K562 (cell line): Measurements from ENCODE around the gene KRT25. TPM values are rescaled to one million over a fixed set of nuclear protein-coding genes. Genes with fewer than 3 reads are reported as not detected.
A peak's percentile ranks its signal among the peaks of the same experiment; 100 is the strongest.

Experiments used
- ATAC-seq: fragments of 200-7000 bp; cut with Tn5 transposase; 3 replicates; pipeline ENCODE4 v1.9.1; 2020; ENCODE audit warnings: moderate library complexity
- BruUV-seq: library from RNA; stranded (reverse); fragments of 400-500 nt; replicated peaks from 2 replicates; lab custom pipeline; 2021; lab: Mats Ljungman, UMichigan
- CTCF ChIA-PET: fragments of 300-600 bp; formaldehyde crosslinking; extraction: SDS; loops from one replicate; lab custom pipeline; 2021; ENCODE audit warnings: low intra/inter-chr PET ratio; lab: Yijun Ruan, JAX
- POLR2A ChIA-PET: fragments of 300-600, 350-650 bp; sonication (Branson Sonifier 250); formaldehyde crosslinking; extraction: SDS; loops from one replicate; lab custom pipeline; 2021; ENCODE audit warnings: antibody characterized with exemption, inconsistent platforms; lab: Yijun Ruan, JAX
- DNase-seq, 4 experiments: peaks; one replicate each; pipeline versions ENCODE4 v3.0.0 to v3.0.0-alpha.2; 2011 to 2018; ENCODE audit warnings: low spot score in 3 of 4, mixed read lengths in 3 of 4; ENCODE audit errors: extremely low read depth in 1 of 4
- FAIRE-seq: peaks from 2 replicates; lab custom pipeline; 2011; peaks lifted over from hg19 to GRCh38; lab: Jason Lieb, UNC
- H2AFZ ChIP-seq: 2 replicates; pipeline ENCODE4 v1.6.0; 2011; ENCODE audit warnings: low read depth, low read length, control low read depth, inconsistent platforms
- H3K27ac ChIP-seq: fragments of 200-600 bp; 3 replicates; pipeline ENCODE4 v1.8.0; 2011; ENCODE audit warnings: low read depth, mild to moderate bottlenecking, control low read depth, inconsistent platforms, low read length, moderate library complexity, mixed read lengths; ENCODE audit errors: extremely low read depth
- H3K27me3 ChIP-seq, 2 experiments: fragments of 300-600 bp in 1 of 2; 2 replicates in 1 of 2; 3 replicates in 1 of 2; pipeline versions ENCODE4 v1.6.0 to v1.8.0; 2011; ENCODE audit warnings: inconsistent platforms in 2 of 2, low read length in 2 of 2, mild to moderate bottlenecking in 1 of 2, mixed read lengths in 1 of 2, moderate library complexity in 1 of 2; ENCODE audit not compliant: control insufficient read depth in 2 of 2, insufficient read depth in 2 of 2
- H3K36me3 ChIP-seq: fragments of 300-600 bp; 3 replicates; pipeline ENCODE4 v1.8.0; 2011; ENCODE audit warnings: mild to moderate bottlenecking, low read length, inconsistent platforms; ENCODE audit not compliant: control insufficient read depth, insufficient read depth
- H3K4me1 ChIP-seq, 2 experiments: fragments of 200-600 bp in 1 of 2; replicated peaks in 1 of 2; 2 replicates in 1 of 2; 3 replicates in 1 of 2; pipeline versions ENCODE4 v1.5.1 to v1.8.0; 2011; ENCODE audit warnings: inconsistent platforms in 2 of 2, low read length in 2 of 2, mild to moderate bottlenecking in 1 of 2, mixed read lengths in 1 of 2, moderate library complexity in 1 of 2; ENCODE audit not compliant: control insufficient read depth in 2 of 2, insufficient read depth in 2 of 2
- H3K4me2 ChIP-seq: 2 replicates; pipeline ENCODE4 v1.6.1; 2011; ENCODE audit warnings: low read length, control low read depth, inconsistent platforms, mixed read lengths; ENCODE audit not compliant: insufficient read depth
- H3K4me3 ChIP-seq: fragments of 200-600 bp; sonication (generic), shearing (Covaris generic); 2 replicates; pipeline ENCODE4 v1.5.1; 2016; ENCODE audit warnings: control low read depth, inconsistent platforms
- H3K79me2 ChIP-seq: fragments of 200-600 bp; 3 replicates; pipeline ENCODE4 v1.8.0; 2011; ENCODE audit warnings: low read length, inconsistent platforms; ENCODE audit not compliant: control insufficient read depth, insufficient read depth
- H3K9ac ChIP-seq, 2 experiments: 2 replicates each; pipeline versions ENCODE4 v1.6.0 to v1.6.1; 2011; ENCODE audit warnings: low read depth in 2 of 2, low read length in 2 of 2, control low read depth in 1 of 2, inconsistent platforms in 1 of 2, mild to moderate bottlenecking in 1 of 2, mixed read lengths in 1 of 2; ENCODE audit not compliant: insufficient read depth in 1 of 2
- H3K9me1 ChIP-seq: one replicate; pipeline ENCODE4 v1.6.0; 2011; ENCODE audit warnings: inconsistent platforms, mild to moderate bottlenecking, low read length, moderate library complexity; ENCODE audit not compliant: control insufficient read depth, insufficient read depth
- H3K9me3 ChIP-seq: replicated peaks from 2 replicates; pipeline ENCODE4 v1.5.1; 2011; ENCODE audit warnings: low read depth, low read length, inconsistent platforms; ENCODE audit not compliant: control insufficient read depth, insufficient read depth
- H4K20me1 ChIP-seq: replicated peaks from 2 replicates; pipeline ENCODE4 v1.6.1; 2011; ENCODE audit warnings: low read length, inconsistent platforms, mixed read lengths; ENCODE audit not compliant: control insufficient read depth, insufficient read depth
- AFF1 ChIP-seq, 2 experiments: fragments of 450-650 bp; IDR thresholded peaks; 2 replicates each; pipeline ENCODE4 v1.6.1; 2018; ENCODE audit warnings: mild to moderate bottlenecking in 2 of 2, low read depth in 1 of 2; ENCODE audit not compliant: partially characterized antibody in 2 of 2
- C11orf30 ChIP-seq: fragments of 450-650 bp; IDR thresholded peaks from 2 replicates; pipeline ENCODE4 v1.6.1; 2016; ENCODE audit warnings: low read depth, mild to moderate bottlenecking
- ELK3 ChIP-seq: fragments of 450-650 bp; formaldehyde crosslinking; IDR thresholded peaks from 2 replicates; pipeline ENCODE4 v1.4.0; 2020; ENCODE audit warnings: mild to moderate bottlenecking
- KLF1 ChIP-seq: fragments of 450-650 bp; IDR thresholded peaks from 2 replicates; pipeline ENCODE4 v1.6.1; 2016; ENCODE audit warnings: missing genetic modification characterization, missing compliant biosample characterization
- MAFF ChIP-seq: IDR thresholded peaks from 2 replicates; pipeline ENCODE4 v1.6.1; 2012; ENCODE audit warnings: low read length, improper control_type of control experiment
- MAFK ChIP-seq: IDR thresholded peaks from 2 replicates; pipeline ENCODE4 v1.6.1; 2011; ENCODE audit warnings: low read length, improper control_type of control experiment
- NEUROD1 ChIP-seq: fragments of 150-350 bp; IDR thresholded peaks from 2 replicates; pipeline ENCODE4 v1.6.1; 2014; ENCODE audit warnings: borderline replicate concordance, low read length, low read depth; ENCODE audit not compliant: partially characterized antibody
- ZNF140 ChIP-seq: fragments of 250-450 bp; sonication (Bioruptor Pico); IDR thresholded peaks from 2 replicates; pipeline ENCODE4 v1.8.0; 2021; ENCODE audit warnings: moderate library complexity, mild to moderate bottlenecking, inconsistent platforms
- ZNF316 ChIP-seq: fragments of 450-650 bp; IDR thresholded peaks from 2 replicates; pipeline ENCODE4 v1.6.1; 2016
- WGBS: fragments of 100-300 bp; shearing (Covaris generic); methylation state at CpG from one replicate; pipeline ENCODE4 v1.1.6; 2016; ENCODE audit warnings: low coverage, mixed read lengths; ENCODE audit not compliant: insufficient coverage; ENCODE audit errors: missing lambda C conversion rate; 5-methylcytosine and 5-hydroxymethylcytosine counted together
- in situ Hi-C: fragments of 300-500 bp; cut with MboI; formaldehyde crosslinking; loops from 4 replicates; pipeline ENCODE4 v1.15.0; 2018; ENCODE audit warnings: inconsistent platforms, mixed read lengths
- intact Hi-C: fragments of 100-400 bp; cut with micrococcal nuclease; formaldehyde crosslinking; loops from 2 replicates; pipeline ENCODE4 v1.14.2; 2022
- polyA plus RNA-seq, 8 experiments: library from polyadenylated mRNA; depleted of rRNA in 4 of 8; stranded (reverse) in 5 of 8; unstranded in 3 of 8; fragments of >200 nt; fragmentation: Nextera tagmentation in 2 of 8; fragmentation: Illumina TruSeq in 1 of 8; extraction: Ambion mirVana in 2 of 8; extraction: Trizol in 1 of 8; gene quantifications; 2 replicates each; pipeline versions ENCODE4 v1.2.1 to v1.2.3, GENCODE V29; 2011 to 2014; ENCODE audit warnings: inconsistent platforms in 1 of 8, missing spikeins in 1 of 8
- total RNA-seq, 7 experiments: library from RNA; depleted of rRNA in 6 of 7; stranded (reverse); fragments of >200 nt in 6 of 7; fragmentation: Illumina TruSeq in 2 of 7; extraction: Trizol in 2 of 7; gene quantifications; 2 replicates each; pipeline versions ENCODE4 v1.2.1 to v1.2.3, GENCODE V29; 2011 to 2021; ENCODE audit warnings: low replicate concordance in 1 of 7

Gene KRT25
- total and polyA plus RNA-seq, 9 of the 15 experiments (the other 6 are each of a cell fraction or from before 2014, with no cell fraction given): not detected

- H3K4me2 ChIP-seq: no peak overlapping the region
- no peaks in the 10 kb centered on the region for H3K79me2 ChIP-seq
- no peak overlapping the region for H3K4me3 ChIP-seq
- in situ Hi-C loops (no loop called here), intact Hi-C loops (no loop called here)
- H3K9me3 ChIP-seq: no peaks in the 10 kb centered on the region
- no peak overlapping the region for H3K27ac ChIP-seq
- no peak overlapping the region for H3K9ac ChIP-seq
- no peaks in the 10 kb centered on the region for H4K20me1 ChIP-seq
- H3K27me3 ChIP-seq: peaks cover 0 to 23% of the 10 kb centered on the region in 2 experiments; a peak in 2 of 5 replicates
- H3K4me1 ChIP-seq: no peaks in the 10 kb centered on the region
- DNase-seq (no peak), FAIRE-seq (no peak), ATAC-seq (no peak)
- ChIA-PET CTCF (no interaction called here), POLR2A (interaction anchor here (0.6 to 1.1 kb wide), 4 partner anchors 10 to 22 kb away, joined by 3 to 4 read pairs (median 3); no protein-coding TSS in a partner anchor)
- no peak overlapping the region for H2AFZ ChIP-seq
- BruUV-seq: no TSS peak
- 5% methylated on average over 6 of the region's 6 CpGs for WGBS
- no peaks in the 10 kb centered on the region for H3K36me3 ChIP-seq
- no peaks in the 10 kb centered on the region for H3K9me1 ChIP-seq
- peak; percentile 36; the same call in 1 of the 2 replicates for TF ChIP-seq KLF1
- TF ChIP-seq NEUROD1: no peak
- no peak for TF ChIP-seq ELK3 (CRISPR knock-in tag)
- TF ChIP-seq ZNF140 (CRISPR knock-in tag): no peak
- TF ChIP-seq, all 486 proteins: peak for 1
These were observed 21.1 kb downstream of the KRT25 start for GRCh38 chr17:40734018-40734417.

- H4K20me1 ChIP-seq: no peaks in the 10 kb centered on the region
- ATAC-seq: no peak
- in situ Hi-C loops: no loop called here
- no peaks in the 10 kb centered on the region for H3K36me3 ChIP-seq
- no peak overlapping the region for H3K4me3 ChIP-seq
- TF ChIP-seq C11orf30 (peak; percentile 44; the same call in 1 of the 2 replicates), MAFF (0 out of 2 replicates have a peak, but pooled peaks have one; percentile 3), AFF1 (IDR thresholded peaks at IDR 0.05; ENCODE audit: low read depth in 1 of 2, partially characterized antibody in 2 of 2) (no peak), MAFK (0 out of 2 replicates have a peak, but pooled peaks have one; percentile 6), ZNF316 (peak; percentile 54; the same call in 1 of the 2 replicates)
- TF ChIP-seq, all 486 proteins: peak for 4
- WGBS: 0% methylated on average over 1 of the region's 1 CpG
- H3K79me2 ChIP-seq: no peaks in the 10 kb centered on the region
- no peak overlapping the region for H3K4me2 ChIP-seq
- intact Hi-C loops: no loop called here
- H3K9ac ChIP-seq: no peak overlapping the region
- H3K27ac ChIP-seq: no peak overlapping the region
- DNase-seq (no peak), FAIRE-seq (no peak)
- no peaks in the 10 kb centered on the region for H3K9me3 ChIP-seq
- no peaks in the 10 kb centered on the region for H3K4me1 ChIP-seq
- CTCF ChIA-PET: no interaction called here
- peaks cover 0 to 8% of the 10 kb centered on the region in 2 experiments; a peak in 1 of 5 replicates for H3K27me3 ChIP-seq
- POLR2A ChIA-PET: interaction anchor here (0.5 to 0.9 kb wide), 2 partner anchors 11 to 13 kb away, joined by 3 read pairs; no protein-coding TSS in a partner anchor
- H3K9me1 ChIP-seq: no peaks in the 10 kb centered on the region
- no peak overlapping the region for H2AFZ ChIP-seq
- no TSS peak for BruUV-seq
These were observed 24.2 kb downstream of the KRT25 start for GRCh38 chr17:40730970-40731369.
